Hematopoietic multipotent progenitor cell treated with erythropoietin and hydrocortisone succinate and interleukin-3 and kit ligand, for 4 days (in vitro differentiated cells): Measurements from ENCODE around the gene S100A8.

Experiments
- DNase-seq: peaks from one replicate; pipeline ENCODE4 v3.0.0-alpha.2; 2015

S100A8 gene

GRCh38 chr1:153389973-153390879, 647 bp downstream of the S100A8 start:
- peak; percentile 67 for DNase-seq

- peak; percentile 7 for DNase-seq
These were observed 1.5 kb downstream of the S100A8 start for GRCh38 chr1:153389401-153389800.

- DNase-seq = no peak
These were observed 3.1 kb downstream of the S100A8 start for GRCh38 chr1:153387785-153388184.

GRCh38 chr1:153387001-153387400, 3.9 kb downstream of the S100A8 start:
- no peak for DNase-seq

- peak; percentile 77 for DNase-seq
These were observed 4.4 kb downstream of the S100A8 start for GRCh38 chr1:153386500-153386901.

GRCh38 chr1:153384958-153385580, 5.8 kb downstream of the S100A8 start:
- no peak for DNase-seq

GRCh38 chr1:153380711-153381110, 10.2 kb downstream of the S100A8 start:
- DNase-seq = no peak

- no peak for DNase-seq
These were observed 11.3 kb downstream of the S100A8 start for GRCh38 chr1:153379591-153379990.

GRCh38 chr1:153375511-153375910, 15.4 kb downstream of the S100A8 start, which contains the start of gene S100A12:
Gene S100A12, minus strand, starts transcription at chr1:153375621. Its CDS starts 1,029 bp downstream, at chr1:153374592.
- peak; percentile 78 for DNase-seq

GRCh38 chr1:153374071-153374470, 16.8 kb downstream of the S100A8 start:
- DNase-seq = no peak

- DNase-seq = no peak
These were observed 18.3 kb downstream of the S100A8 start for GRCh38 chr1:153372571-153372970.

- DNase-seq = no peak
These were observed 19.6 kb downstream of the S100A8 start for GRCh38 chr1:153371231-153371630.

- no peak for DNase-seq
These were observed 20.7 kb downstream of the S100A8 start for GRCh38 chr1:153370146-153370545.

- peak; percentile 52 for DNase-seq
These were observed 22.4 kb downstream of the S100A8 start for GRCh38 chr1:153368495-153368894.

GRCh38 chr1:153367090-153367489, 23.8 kb downstream of the S100A8 start:
- DNase-seq = no peak

GRCh38 chr1:153366261-153366660, 24.6 kb downstream of the S100A8 start:
- DNase-seq = no peak

- DNase-seq = no peak
These were observed 25.2 kb downstream of the S100A8 start for GRCh38 chr1:153365696-153366095.

GRCh38 chr1:153364766-153365666, 25.9 kb downstream of the S100A8 start:
- DNase-seq = no peak

GRCh38 chr1:153364156-153364555, 26.7 kb downstream of the S100A8 start:
- DNase-seq = no peak

GRCh38 chr1:153363641-153364040, 27.2 kb downstream of the S100A8 start:
- DNase-seq = no peak

- DNase-seq = no peak
These were observed 28.6 kb downstream of the S100A8 start for GRCh38 chr1:153362187-153362775.

GRCh38 chr1:153361480-153362109, 29.3 kb downstream of the S100A8 start:
- no peak for DNase-seq
